ENCODE results near the gene PPFIA4.

Gene PPFIA4

GRCh38 chr1:203104789-203105390 is 78.6 kb downstream of the PPFIA4 start:
- DNase-seq: no peak

- DNase-seq: no peak
Observed at GRCh38 chr1:203112475-203112874, 86.2 kb downstream of the PPFIA4 start.

DNA sequence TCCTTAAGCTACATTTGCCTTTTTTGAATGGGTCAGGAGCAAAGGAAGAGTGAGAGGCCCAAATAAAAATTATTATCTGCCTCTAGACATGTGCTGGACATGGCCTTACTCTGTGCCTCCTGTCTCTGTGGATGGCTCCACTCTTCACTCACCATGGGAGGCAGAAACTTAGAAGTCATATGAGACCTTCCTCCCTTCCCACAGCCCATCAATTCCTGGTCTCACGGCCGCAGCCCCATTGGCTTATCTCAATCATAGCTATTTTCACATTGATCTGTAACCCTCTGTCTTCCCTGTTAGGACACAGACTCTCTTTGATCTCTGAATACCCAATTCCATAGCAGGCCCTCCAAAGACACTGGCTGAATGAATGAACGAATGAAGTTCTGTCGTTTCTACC is 87.0 kb downstream of the PPFIA4 start:
- no peak for DNase-seq

GRCh38 chr1:203114202-203114601 is 87.9 kb downstream of the PPFIA4 start:
- DNase-seq: no peak

- no peak for DNase-seq
Observed at GRCh38 chr1:203116091-203116820, 90.0 kb downstream of the PPFIA4 start.

- DNase-seq: no peak
Observed at GRCh38 chr1:203117611-203118575, 91.6 kb downstream of the PPFIA4 start.

- no peak for DNase-seq
Observed at GRCh38 chr1:203120325-203121153, 94.2 kb downstream of the PPFIA4 start.

GRCh38 chr1:203121186-203122015 is 95.1 kb downstream of the PPFIA4 start:
- DNase-seq: no peak

GRCh38 chr1:203122159-203122558 is 95.9 kb downstream of the PPFIA4 start:
- DNase-seq: no peak

GRCh38 chr1:203124011-203124410 is 97.7 kb downstream of the PPFIA4 start:
- DNase-seq: no peak

GRCh38 chr1:203124546-203125317 is 98.4 kb downstream of the PPFIA4 start:
- DNase-seq: no peak

GRCh38 chr1:203126151-203126865 is 100.0 kb downstream of the PPFIA4 start:
- no peak for DNase-seq

DNA sequence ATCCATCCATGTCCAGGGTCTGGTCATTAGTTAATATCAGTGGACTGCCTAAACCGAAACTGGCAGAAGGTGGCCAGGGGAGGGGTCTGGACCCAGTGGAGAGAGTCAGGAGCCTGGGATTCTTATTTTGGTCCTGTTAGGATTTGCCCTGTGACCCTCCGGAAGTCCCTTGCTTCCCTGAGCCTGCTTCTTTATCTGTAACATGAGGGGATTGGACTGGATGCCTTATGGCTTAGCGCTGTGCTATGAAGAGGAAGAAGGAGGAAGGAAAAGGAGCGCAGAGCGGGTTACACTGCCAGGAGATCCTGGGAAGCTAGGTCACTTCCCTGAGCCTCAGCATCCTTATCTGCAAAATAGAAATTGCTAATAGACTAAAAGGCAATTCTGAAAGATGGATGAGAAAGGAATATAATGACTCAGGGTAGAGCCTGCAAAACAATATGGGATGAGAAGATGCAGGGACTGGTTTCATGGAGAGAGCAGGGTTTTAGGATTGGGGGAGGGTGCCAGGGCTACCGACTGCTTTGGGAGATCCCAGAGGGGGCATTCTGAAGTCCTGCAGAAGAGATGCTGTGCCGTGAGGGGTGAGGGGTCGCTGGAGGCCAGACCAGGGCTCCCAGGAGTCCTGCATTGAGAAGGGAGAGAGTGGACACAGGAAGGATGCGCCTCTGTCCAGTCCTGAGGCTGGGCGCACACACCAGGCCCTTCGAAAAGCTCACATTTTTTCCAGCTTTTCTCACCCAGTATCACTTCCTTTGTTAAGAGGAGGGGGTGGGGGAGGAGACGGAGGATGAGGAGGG is 100.8 kb downstream of the PPFIA4 start:
- DNase-seq: no peak

DNA sequence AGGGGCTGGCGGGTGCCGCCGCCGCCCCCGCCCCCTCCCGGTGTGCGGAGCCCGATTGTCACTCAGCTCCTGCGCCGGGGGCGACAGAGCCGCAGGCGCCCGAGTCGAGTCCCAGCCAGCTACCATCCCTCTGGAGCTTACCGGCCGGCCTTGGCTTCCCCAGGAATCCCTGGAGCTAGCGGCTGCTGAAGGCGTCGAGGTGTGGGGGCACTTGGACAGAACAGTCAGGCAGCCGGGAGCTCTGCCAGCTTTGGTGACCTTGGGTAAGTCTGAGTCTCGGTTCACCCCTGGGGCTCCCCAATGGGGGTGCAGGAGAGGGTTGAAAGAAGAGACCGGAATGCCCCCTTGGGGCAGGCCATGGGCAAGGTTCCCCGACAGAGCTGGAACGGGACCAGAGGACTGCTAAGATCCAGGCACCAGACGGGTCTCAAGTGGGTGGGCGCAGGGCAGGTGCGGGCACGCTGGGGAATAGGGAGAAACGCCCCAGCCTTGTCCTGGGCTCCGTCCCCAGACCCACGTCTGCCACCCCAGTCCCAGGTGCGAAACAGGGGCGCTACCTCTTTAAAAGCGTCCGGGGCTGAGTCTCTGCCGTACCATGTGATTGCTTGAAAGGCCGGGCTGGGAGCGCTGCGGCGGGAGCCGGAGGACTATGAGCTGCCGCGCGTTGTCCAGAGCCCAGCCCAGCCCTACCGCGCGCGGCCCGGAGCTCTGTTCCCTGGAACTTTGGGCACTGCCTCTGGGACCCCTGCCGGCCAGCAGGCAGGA is 101.6 kb downstream of the PPFIA4 start, which contains the start of gene ADORA1:
Gene ADORA1 (plus strand): TSS at position 61 of the 765 bp plus-strand sequence. CDS start 1,116 bp downstream, outside the sequence.
- no peak for DNase-seq

DNA sequence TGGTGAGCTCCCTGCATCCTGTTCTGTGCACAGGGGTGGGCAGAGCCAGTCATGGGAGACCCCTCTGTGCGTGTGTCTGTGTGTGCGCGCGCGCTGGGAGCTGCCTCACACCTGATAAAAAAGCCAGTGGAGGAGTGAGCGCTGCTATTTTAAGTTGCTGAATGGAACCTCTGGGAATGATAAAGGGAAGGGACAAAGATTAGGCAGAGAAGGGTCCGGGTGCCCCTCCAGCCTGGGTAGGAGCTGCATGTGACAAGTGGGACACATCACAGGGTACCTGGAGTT is 102.1 kb downstream of the PPFIA4 start:
- DNase-seq: no peak

Data from T1000 (cell line).